ENCODE results near the gene ADAM23.

GRCh38 chr2:206480161-206480560 is 36.8 kb downstream of the ADAM23 start:
- TF ChIP-seq CTCF (IDR thresholded peaks at IDR 0.05; ENCODE audit: poor library complexity) (no peak), EZH2 (IDR thresholded peaks at IDR 0.05; ENCODE audit: borderline replicate concordance) (no peak)
